Peyer's patch (tissue), 4 donors: ENCODE data around the gene SPIC. TPM values are rescaled to one million over a fixed set of nuclear protein-coding genes. Genes with fewer than 3 reads are reported as not detected.
A peak's percentile ranks its signal among the peaks of the same experiment; 100 is the strongest.

Experiments
- DNase-seq, 3 donors: peaks; one replicate each; pipeline ENCODE4 v3.0.0-alpha.2; 2017 to 2019
- H3K27ac ChIP-seq, 4 donors: fragments of 200-600 bp; sonication (generic); one replicate each; pipeline ENCODE4 v1.5.1; 2016 to 2019
- H3K27me3 ChIP-seq, 2 donors: fragments of 200-600 bp; sonication (generic); one replicate each; pipeline ENCODE4 v1.5.1; 2019
- H3K36me3 ChIP-seq, 3 donors: fragments of 200-600 bp; sonication (generic); one replicate each; pipeline ENCODE4 v1.5.1; 2016 to 2019
- H3K4me1 ChIP-seq, 4 donors: fragments of 200-600 bp; sonication (generic); one replicate each; pipeline ENCODE4 v1.5.1; 2016 to 2019
- H3K4me3 ChIP-seq, 4 donors: fragments of 200-600 bp; sonication (generic); 1 replicate in 3 of 4; 2 replicates in 1 of 4; pipeline ENCODE4 v1.5.1; 2016 to 2019; ENCODE audit warnings: mild to moderate bottlenecking in 1 of 4
- H3K9me3 ChIP-seq, 4 donors: fragments of 200-600 bp; sonication (generic); one replicate each; pipeline ENCODE4 v1.5.1; 2016 to 2019; ENCODE audit warnings: mild to moderate bottlenecking in 1 of 4
- POLR2A ChIP-seq, 2 donors: fragments of 450-650 bp; IDR thresholded peaks; one replicate each; pipeline ENCODE4 v1.5.1; 2017; ENCODE audit warnings: antibody characterized with exemption in 2 of 2, mild to moderate bottlenecking in 2 of 2, moderate library complexity in 2 of 2
- total RNA-seq, 4 donors: library from RNA; depleted of rRNA; stranded (reverse); fragments of >200 nt; gene quantifications; one replicate each; pipeline ENCODE4 v1.1.0, GENCODE V29; 2016
- TF ChIP-seq, protein P1 (sequence below), 6 experiments: fragments of 450-650 bp in 4 of 6; fragments of 200-600 bp in 2 of 6; sonication (generic) in 1 of 6; IDR thresholded peaks; one replicate each; pipeline ENCODE4 v1.5.1; 2017 to 2019; ENCODE audit warnings: antibody characterized with exemption in 6 of 6, mild to moderate bottlenecking in 3 of 6, moderate library complexity in 1 of 6

Gene SPIC
- total RNA-seq, 4 donors from 2014 or later = not detected

- TF ChIP-seq, protein P1, sequence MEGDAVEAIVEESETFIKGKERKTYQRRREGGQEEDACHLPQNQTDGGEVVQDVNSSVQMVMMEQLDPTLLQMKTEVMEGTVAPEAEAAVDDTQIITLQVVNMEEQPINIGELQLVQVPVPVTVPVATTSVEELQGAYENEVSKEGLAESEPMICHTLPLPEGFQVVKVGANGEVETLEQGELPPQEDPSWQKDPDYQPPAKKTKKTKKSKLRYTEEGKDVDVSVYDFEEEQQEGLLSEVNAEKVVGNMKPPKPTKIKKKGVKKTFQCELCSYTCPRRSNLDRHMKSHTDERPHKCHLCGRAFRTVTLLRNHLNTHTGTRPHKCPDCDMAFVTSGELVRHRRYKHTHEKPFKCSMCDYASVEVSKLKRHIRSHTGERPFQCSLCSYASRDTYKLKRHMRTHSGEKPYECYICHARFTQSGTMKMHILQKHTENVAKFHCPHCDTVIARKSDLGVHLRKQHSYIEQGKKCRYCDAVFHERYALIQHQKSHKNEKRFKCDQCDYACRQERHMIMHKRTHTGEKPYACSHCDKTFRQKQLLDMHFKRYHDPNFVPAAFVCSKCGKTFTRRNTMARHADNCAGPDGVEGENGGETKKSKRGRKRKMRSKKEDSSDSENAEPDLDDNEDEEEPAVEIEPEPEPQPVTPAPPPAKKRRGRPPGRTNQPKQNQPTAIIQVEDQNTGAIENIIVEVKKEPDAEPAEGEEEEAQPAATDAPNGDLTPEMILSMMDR (IDR thresholded peaks at IDR 0.05) = no peak
- TF ChIP-seq POLR2A (IDR thresholded peaks at IDR 0.05) = no peak
- H3K4me1 ChIP-seq = no peaks in the 10 kb centered on the region
Measured at GRCh38 chr12:101475751-101476305, 692 bp downstream of the SPIC start.

GRCh38 chr12:101480849-101481248 is 5.7 kb downstream of the SPIC start:
- H3K27me3 ChIP-seq = no peaks in the 10 kb centered on the region

More at GRCh38 chr12:101475751-101476305, 692 bp downstream of the SPIC start:
- H3K9me3 ChIP-seq = no peaks in the 10 kb centered on the region
- no peak overlapping the region for H3K4me3 ChIP-seq
- no peak overlapping the region for H3K27ac ChIP-seq
- H3K27me3 ChIP-seq = peaks cover 0 to 4% of the 10 kb centered on the region in 2 donors
- no peak for DNase-seq
- H3K36me3 ChIP-seq = no peaks in the 10 kb centered on the region

DNA sequence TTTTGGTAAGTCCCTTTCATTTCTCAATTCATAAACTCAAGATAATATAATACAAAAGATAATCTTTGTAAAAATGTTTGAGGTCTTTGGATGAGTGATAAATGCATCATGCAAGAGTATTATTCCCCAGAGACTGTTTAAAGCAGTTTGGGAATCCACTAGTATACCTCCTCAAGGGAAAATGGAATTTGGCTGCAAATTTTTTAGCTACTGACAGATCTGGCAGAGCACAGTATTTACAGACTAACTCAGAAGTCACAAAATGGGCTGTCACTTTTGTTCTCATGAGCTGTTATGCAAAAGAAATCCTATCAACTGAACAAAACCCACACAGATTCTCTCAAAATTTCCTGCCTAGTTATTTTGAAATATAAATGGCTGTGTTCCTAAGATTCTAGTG is 9.9 kb downstream of the SPIC start:
- H3K4me1 ChIP-seq = no peaks in the 10 kb centered on the region
- no peak for DNase-seq
- H3K9me3 ChIP-seq = no peaks in the 10 kb centered on the region
- no peaks in the 10 kb centered on the region for H3K36me3 ChIP-seq
- H3K27ac ChIP-seq = no peak overlapping the region
- TF ChIP-seq POLR2A (IDR thresholded peaks at IDR 0.05) = no peak
- TF ChIP-seq, protein P1 (IDR thresholded peaks at IDR 0.05) = no peak
- H3K27me3 ChIP-seq = no peaks in the 10 kb centered on the region
- H3K4me3 ChIP-seq = no peak overlapping the region

More at GRCh38 chr12:101480849-101481248, 5.7 kb downstream of the SPIC start:
- DNase-seq = no peak
- no peak overlapping the region for H3K4me3 ChIP-seq
- no peaks in the 10 kb centered on the region for H3K9me3 ChIP-seq
- H3K27ac ChIP-seq = no peak overlapping the region
- H3K4me1 ChIP-seq = no peaks in the 10 kb centered on the region
- no peaks in the 10 kb centered on the region for H3K36me3 ChIP-seq
- no peak for TF ChIP-seq POLR2A (IDR thresholded peaks at IDR 0.05)

- H3K9me3 ChIP-seq = no peaks in the 10 kb centered on the region
- no peaks in the 10 kb centered on the region for H3K27me3 ChIP-seq
- TF ChIP-seq POLR2A (IDR thresholded peaks at IDR 0.05) = no peak
- TF ChIP-seq, protein P1 (IDR thresholded peaks at IDR 0.05) = no peak
- H3K36me3 ChIP-seq = no peaks in the 10 kb centered on the region
- DNase-seq = no peak
- no peak overlapping the region for H3K4me3 ChIP-seq
- no peak overlapping the region for H3K27ac ChIP-seq
- H3K4me1 ChIP-seq = no peaks in the 10 kb centered on the region
Measured at GRCh38 chr12:101488469-101488868, 13.3 kb downstream of the SPIC start.

GRCh38 chr12:101490286-101490920 is 15.3 kb downstream of the SPIC start:
- TF ChIP-seq POLR2A (IDR thresholded peaks at IDR 0.05) = no peak
- TF ChIP-seq, protein P1 (IDR thresholded peaks at IDR 0.05) = peak in 4 of 6 experiments; percentile 42 to 92 (median 85)
- Histone ChIP-seq H3K4me3 (no peak overlapping the region), H3K36me3 (no peaks in the 10 kb centered on the region), H3K9me3 (no peaks in the 10 kb centered on the region), H3K27me3 (no peaks in the 10 kb centered on the region), H3K27ac (no peak overlapping the region), H3K4me1 (no peaks in the 10 kb centered on the region)
- peak in 1 of 3 donors; percentile 67 for DNase-seq

DNA sequence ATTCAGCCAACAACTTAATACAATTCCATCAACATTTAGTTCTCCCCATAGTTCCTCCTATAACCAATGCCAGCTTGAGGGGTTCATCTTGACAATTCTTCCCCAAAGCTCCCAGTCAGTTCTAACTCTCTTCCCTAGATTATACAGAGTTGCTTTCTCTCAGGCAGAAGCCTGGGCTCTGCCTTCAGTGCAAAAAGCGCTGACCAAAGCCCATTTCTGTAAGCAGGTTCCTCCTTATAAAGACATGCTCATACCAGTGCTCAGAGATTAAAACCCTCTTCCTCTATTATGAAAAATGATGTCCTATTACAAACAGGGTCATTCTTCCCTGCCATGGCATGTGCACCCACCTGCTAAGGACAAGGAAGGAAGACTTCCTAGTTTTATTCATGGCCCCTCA is 16.2 kb downstream of the SPIC start:
- H3K9me3 ChIP-seq = no peaks in the 10 kb centered on the region
- H3K36me3 ChIP-seq = no peaks in the 10 kb centered on the region
- H3K27ac ChIP-seq = no peak overlapping the region
- no peak for TF ChIP-seq POLR2A (IDR thresholded peaks at IDR 0.05)
- TF ChIP-seq, protein P1 (IDR thresholded peaks at IDR 0.05) = no peak
- H3K27me3 ChIP-seq = no peaks in the 10 kb centered on the region
- no peaks in the 10 kb centered on the region for H3K4me1 ChIP-seq
- no peak for DNase-seq
- H3K4me3 ChIP-seq = no peak overlapping the region
